Measurements from ENCODE around the gene FXR2.
A peak's percentile ranks its signal among the peaks of the same experiment; 100 is the strongest.

The FXR2 gene

GRCh38 chr17:7593296-7593695, 21.4 kb downstream of the FXR2 start:
- ChIA-PET POLR2A (interaction anchor here (0.5 to 3.0 kb wide), 5 partner anchors 9 to 134 kb away, joined by 3 to 9 read pairs (median 4); partner anchors contain the start of genes FXR2, MPDU1 and TP53), CTCF (interaction anchor here (0.7 kb wide), 1 partner anchor 300 kb away, joined by 3 read pairs; no protein-coding TSS in a partner anchor)
- Histone ChIP-seq H3K27ac (ENCODE audit: extremely low read depth, low read depth, low read length) (no peak overlapping the region), H3K36me3 (ENCODE audit: control insufficient read depth in 2 of 2, insufficient read depth in 1 of 2, low read length in 2 of 2) (peaks cover 63 to 92% of the 10 kb centered on the region in 2 experiments), H3K4me3 (ENCODE audit: low read depth, low read length) (no peak overlapping the region), H3K9me3 (ENCODE audit: control insufficient read depth, insufficient read depth, low read depth, low read length) (no peaks in the 10 kb centered on the region), H3K4me1 (ENCODE audit: control insufficient read depth, insufficient read depth, low read length) (no peaks in the 10 kb centered on the region; the same call in 1 of the 2 replicates)
- TF ChIP-seq EGR2 (tag by site-specific recombination; IDR thresholded peaks at IDR 0.05; ENCODE audit: low read depth) (peak; percentile 45; the same call in 1 of the 2 replicates), ZNF600 (tag by site-specific recombination; IDR thresholded peaks at IDR 0.05) (0 out of 2 replicates have a peak, but pooled peaks have one; percentile 23), ZNF433 (tag by site-specific recombination; IDR thresholded peaks at IDR 0.05; ENCODE audit: low read depth) (no peak)

- Histone ChIP-seq H3K4me1 (ENCODE audit: control insufficient read depth, insufficient read depth, low read length) (no peaks in the 10 kb centered on the region; the same call in 1 of the 2 replicates), H3K9me3 (ENCODE audit: control insufficient read depth, insufficient read depth, low read depth, low read length) (no peaks in the 10 kb centered on the region), H3K27ac (ENCODE audit: extremely low read depth, low read depth, low read length) (no peak overlapping the region), H3K4me3 (ENCODE audit: low read depth, low read length) (no peak overlapping the region), H3K36me3 (ENCODE audit: control insufficient read depth in 2 of 2, insufficient read depth in 1 of 2, low read length in 2 of 2) (peaks cover 61 to 98% of the 10 kb centered on the region in 2 experiments)
- POLR2A ChIA-PET: interaction anchor here (1.3 to 3.0 kb wide), 4 partner anchors 9 to 95 kb away, joined by 3 to 9 read pairs (median 6); partner anchors contain the start of genes FXR2, MPDU1 and TP53
- CTCF ChIA-PET: interaction anchor here (0.7 kb wide), 1 partner anchor 94 kb away, joined by 3 read pairs; no protein-coding TSS in a partner anchor
- no peak for TF ChIP-seq ZNF394 (tag by site-specific recombination; IDR thresholded peaks at IDR 0.05; ENCODE audit: borderline replicate concordance)
- no peak for TF ChIP-seq ZNF792 (tag by site-specific recombination; IDR thresholded peaks at IDR 0.05)
- TF ChIP-seq OSR2 (tag by site-specific recombination; IDR thresholded peaks at IDR 0.05): no peak
- TF ChIP-seq ZNF623 (tag by site-specific recombination; IDR thresholded peaks at IDR 0.05): no peak
- no peak for TF ChIP-seq ZBTB44 (tag by site-specific recombination; IDR thresholded peaks at IDR 0.05)
- no peak for TF ChIP-seq ATF2 (tag by site-specific recombination; IDR thresholded peaks at IDR 0.05; ENCODE audit: low read depth)
- TF ChIP-seq TSHZ1 (tag by site-specific recombination; IDR thresholded peaks at IDR 0.05; ENCODE audit: borderline replicate concordance): no peak
- no peak for TF ChIP-seq ZNF202 (tag by site-specific recombination; IDR thresholded peaks at IDR 0.05; ENCODE audit: borderline replicate concordance)
These were observed 22.2 kb downstream of the FXR2 start for GRCh38 chr17:7592422-7593021.

- ChIA-PET CTCF (interaction anchor here (0.6 to 1.3 kb wide), 3 partner anchors 9 to 94 kb away, joined by 3 to 8 read pairs (median 3); no protein-coding TSS in a partner anchor), POLR2A (interaction anchor here (0.9 to 1.3 kb wide), 5 partner anchors 8 to 95 kb away, joined by 3 to 5 read pairs (median 3); partner anchors contain the start of gene MPDU1)
- H3K4me3 ChIP-seq (ENCODE audit: low read depth, low read length): no peak overlapping the region
- H3K9me3 ChIP-seq (ENCODE audit: control insufficient read depth, insufficient read depth, low read depth, low read length): no peaks in the 10 kb centered on the region
- no peaks in the 10 kb centered on the region; the same call in 1 of the 2 replicates for H3K4me1 ChIP-seq (ENCODE audit: control insufficient read depth, insufficient read depth, low read length)
- TF ChIP-seq ZNF398 (tag by site-specific recombination; IDR thresholded peaks at IDR 0.05): peak; percentile 26; the same call in 1 of the 2 replicates
- TF ChIP-seq HIC1 (tag by site-specific recombination; IDR thresholded peaks at IDR 0.05): no peak
- TF ChIP-seq GLIS2 (tag by site-specific recombination; IDR thresholded peaks at IDR 0.05): peak; percentile 33; the same call in 1 of the 2 replicates
- TF ChIP-seq ZNF530 (tag by site-specific recombination; IDR thresholded peaks at IDR 0.05; ENCODE audit: low read depth): no peak
- TF ChIP-seq ZNF362 (tag by site-specific recombination; IDR thresholded peaks at IDR 0.05): no peak
- H3K36me3 ChIP-seq (ENCODE audit: control insufficient read depth in 2 of 2, insufficient read depth in 1 of 2, low read length in 2 of 2): peaks cover 52 to 98% of the 10 kb centered on the region in 2 experiments
- H3K27ac ChIP-seq (ENCODE audit: extremely low read depth, low read depth, low read length): peak overlapping the region; percentile 24; the same call in 1 of the 2 replicates
These were observed 23.1 kb downstream of the FXR2 start for GRCh38 chr17:7591596-7591995.
